BLaER1 (cell line): ENCODE results near the gene RNU6-9.

Experiments
- H3K27ac ChIP-seq: shearing (Covaris generic); formaldehyde crosslinking; 2 replicates; pipeline ENCODE4 v1.8.1; 2022
- H3K27me3 ChIP-seq: shearing (Covaris generic); formaldehyde crosslinking; 2 replicates; pipeline ENCODE4 v1.8.1; 2022
- H3K36me3 ChIP-seq: shearing (Covaris generic); formaldehyde crosslinking; 2 replicates; pipeline ENCODE4 v1.8.1; 2022
- H3K4me1 ChIP-seq: shearing (Covaris generic); formaldehyde crosslinking; 2 replicates; pipeline ENCODE4 v1.8.1; 2022
- H3K4me2 ChIP-seq: shearing (Covaris generic); formaldehyde crosslinking; 2 replicates; pipeline ENCODE4 v1.8.1; 2022
- H3K4me3 ChIP-seq: shearing (Covaris generic); formaldehyde crosslinking; 2 replicates; pipeline ENCODE4 v1.8.1; 2022
- H3K9ac ChIP-seq: shearing (Covaris generic); formaldehyde crosslinking; 2 replicates; pipeline ENCODE4 v1.8.1; 2022
- H3K9me3 ChIP-seq: shearing (Covaris generic); formaldehyde crosslinking; 2 replicates; pipeline ENCODE4 v1.8.1; 2022
- H4K20me1 ChIP-seq: shearing (Covaris generic); formaldehyde crosslinking; 2 replicates; pipeline ENCODE4 v1.8.1; 2022
- Cebpa-rat ChIP-seq: shearing (Covaris generic); IDR thresholded peaks from 2 replicates; pipeline ENCODE4 v1.8.1; 2022

RNU6-9 gene

GRCh38 chr19:932648-933552 lies 39.6 kb downstream of the RNU6-9 start:
- H3K9ac ChIP-seq, result peak overlapping the region; percentile 34; the same call in 1 of the 2 replicates
- H3K4me2 ChIP-seq, result peak overlapping the region; percentile 96
- peak overlapping the region; percentile 48 for H3K4me3 ChIP-seq
- peaks cover 6% of the 10 kb centered on the region; the same call in 1 of the 2 replicates for H3K9me3 ChIP-seq
- no peaks in the 10 kb centered on the region for H3K27me3 ChIP-seq
- TF ChIP-seq Cebpa-rat, result no peak
- H3K27ac ChIP-seq, result peak overlapping the region; percentile 63
- peaks cover 52% of the 10 kb centered on the region for H3K4me1 ChIP-seq
- H3K36me3 ChIP-seq, result peaks cover 68% of the 10 kb centered on the region
- peaks cover 95% of the 10 kb centered on the region for H4K20me1 ChIP-seq

- no peaks in the 10 kb centered on the region for H3K27me3 ChIP-seq
- peaks cover 52% of the 10 kb centered on the region for H3K4me1 ChIP-seq
- peaks cover 95% of the 10 kb centered on the region for H4K20me1 ChIP-seq
- peak overlapping the region; percentile 96 for H3K4me2 ChIP-seq
- H3K9ac ChIP-seq, result 0 out of 2 replicates have a peak overlapping the region, but pooled peaks have one; percentile 34
- H3K36me3 ChIP-seq, result peaks cover 65% of the 10 kb centered on the region
- H3K4me3 ChIP-seq, result peak overlapping the region; percentile 48
- TF ChIP-seq Cebpa-rat, result no peak
- H3K9me3 ChIP-seq, result peaks cover 6% of the 10 kb centered on the region; the same call in 1 of the 2 replicates
- H3K27ac ChIP-seq, result peak overlapping the region; percentile 63
Measured at GRCh38 chr19:933553-933882, 40.2 kb downstream of the RNU6-9 start.

- Histone ChIP-seq H3K36me3 (peaks cover 61% of the 10 kb centered on the region), H3K27ac (0 out of 2 replicates have a peak overlapping the region, but pooled peaks have one; percentile 49), H3K4me2 (peak overlapping the region; percentile 96), H3K9ac (no peak overlapping the region; the same call in 1 of the 2 replicates), H4K20me1 (peaks cover 97% of the 10 kb centered on the region), H3K9me3 (peaks cover 6% of the 10 kb centered on the region; the same call in 1 of the 2 replicates), H3K4me3 (no peak overlapping the region), H3K4me1 (peaks cover 54% of the 10 kb centered on the region), H3K27me3 (no peaks in the 10 kb centered on the region)
- TF ChIP-seq Cebpa-rat, result no peak
Measured at GRCh38 chr19:934197-934840, 41.0 kb downstream of the RNU6-9 start.

DNA sequence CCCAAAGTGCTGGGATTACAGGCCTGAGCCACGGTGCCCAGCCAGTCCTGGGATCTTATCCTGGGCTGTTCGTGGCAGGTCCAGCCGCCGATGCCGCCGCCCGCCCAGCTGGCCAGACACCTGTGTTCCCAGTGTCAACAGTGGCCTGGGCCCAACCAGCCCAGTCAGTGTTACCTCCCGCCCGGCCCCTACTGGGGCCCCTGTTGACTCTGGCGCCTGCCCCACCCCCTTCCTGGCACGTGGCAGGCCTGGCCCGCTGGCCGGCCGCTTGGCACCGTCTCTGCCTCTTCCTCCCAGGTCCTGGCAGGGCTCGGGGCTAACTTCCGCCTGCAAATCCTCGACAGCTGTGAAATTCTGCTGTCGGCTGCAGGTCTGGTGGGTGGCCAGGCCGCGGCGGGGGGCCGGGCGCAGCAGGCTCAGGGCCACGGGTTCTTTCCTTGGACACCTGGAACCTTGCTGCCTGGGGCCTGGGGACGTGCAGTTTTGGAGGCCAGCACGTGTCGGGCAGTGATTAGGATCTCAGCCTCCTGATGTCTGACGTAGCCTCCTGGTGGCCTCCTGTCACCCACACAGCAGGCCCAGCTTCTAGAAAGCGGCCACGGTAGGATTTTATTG lies 41.7 kb downstream of the RNU6-9 start:
- Histone ChIP-seq H3K4me1 (peaks cover 60% of the 10 kb centered on the region), H3K36me3 (peaks cover 61% of the 10 kb centered on the region), H3K27me3 (no peaks in the 10 kb centered on the region), H3K9ac (no peak overlapping the region; the same call in 1 of the 2 replicates), H3K27ac (peak overlapping the region; percentile 49), H3K4me2 (peak overlapping the region; percentile 96), H4K20me1 (peaks cover 98% of the 10 kb centered on the region), H3K4me3 (no peak overlapping the region), H3K9me3 (peaks cover 6% of the 10 kb centered on the region; the same call in 1 of the 2 replicates)
- TF ChIP-seq Cebpa-rat, result no peak

DNA sequence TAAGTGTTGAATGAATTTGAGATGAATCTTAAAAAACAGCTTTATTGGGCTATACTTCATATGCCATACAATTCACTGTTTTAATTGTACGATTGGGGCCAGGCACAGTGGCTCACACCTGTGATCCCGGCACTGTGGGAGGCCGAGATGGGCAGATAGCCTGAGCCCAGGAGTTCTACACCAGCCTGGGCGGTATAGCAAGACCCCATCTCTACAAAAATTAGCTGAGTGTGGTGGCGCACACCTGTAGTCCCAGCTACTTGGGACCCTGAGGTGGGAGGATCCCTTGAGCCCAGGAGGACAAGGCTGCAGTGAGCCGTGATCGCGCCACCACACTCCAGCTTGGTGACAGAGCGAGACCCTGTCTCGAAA lies 42.9 kb downstream of the RNU6-9 start:
- Histone ChIP-seq H3K4me3 (no peak overlapping the region), H4K20me1 (peaks cover 100% of the 10 kb centered on the region), H3K36me3 (peaks cover 51% of the 10 kb centered on the region), H3K27ac (no peak overlapping the region), H3K9ac (no peak overlapping the region), H3K27me3 (no peaks in the 10 kb centered on the region), H3K9me3 (peaks cover 6% of the 10 kb centered on the region; the same call in 1 of the 2 replicates), H3K4me1 (peaks cover 72% of the 10 kb centered on the region), H3K4me2 (no peak overlapping the region)
- no peak for TF ChIP-seq Cebpa-rat

DNA sequence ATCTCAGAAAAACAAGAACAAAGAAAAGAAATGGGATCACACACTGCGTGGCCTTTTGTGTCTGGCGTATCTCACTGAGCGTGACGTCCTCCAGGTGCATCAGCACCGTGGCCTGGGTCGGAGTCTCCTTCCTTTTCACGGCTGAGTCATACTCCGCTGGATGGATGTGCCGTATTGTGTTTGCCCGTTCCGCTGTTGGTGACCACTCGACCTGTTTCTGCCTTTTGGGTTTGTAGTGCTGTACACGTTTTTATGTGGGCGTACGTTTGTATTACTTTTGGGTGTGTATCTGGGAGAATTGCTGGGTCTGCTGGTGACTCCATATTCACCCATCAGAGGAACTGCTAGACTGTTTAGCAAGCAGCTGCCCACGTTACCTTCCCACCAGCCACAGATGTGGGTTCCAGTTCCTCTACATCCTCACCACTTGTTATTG lies 44.0 kb downstream of the RNU6-9 start:
- H3K4me3 ChIP-seq, result no peak overlapping the region
- no peaks in the 10 kb centered on the region for H3K27me3 ChIP-seq
- peaks cover 6% of the 10 kb centered on the region; the same call in 1 of the 2 replicates for H3K9me3 ChIP-seq
- H3K9ac ChIP-seq, result no peak overlapping the region
- H3K36me3 ChIP-seq, result peaks cover 47% of the 10 kb centered on the region
- H3K4me2 ChIP-seq, result no peak overlapping the region
- TF ChIP-seq Cebpa-rat, result no peak
- peaks cover 77% of the 10 kb centered on the region for H3K4me1 ChIP-seq
- peaks cover 100% of the 10 kb centered on the region for H4K20me1 ChIP-seq
- H3K27ac ChIP-seq, result no peak overlapping the region

DNA sequence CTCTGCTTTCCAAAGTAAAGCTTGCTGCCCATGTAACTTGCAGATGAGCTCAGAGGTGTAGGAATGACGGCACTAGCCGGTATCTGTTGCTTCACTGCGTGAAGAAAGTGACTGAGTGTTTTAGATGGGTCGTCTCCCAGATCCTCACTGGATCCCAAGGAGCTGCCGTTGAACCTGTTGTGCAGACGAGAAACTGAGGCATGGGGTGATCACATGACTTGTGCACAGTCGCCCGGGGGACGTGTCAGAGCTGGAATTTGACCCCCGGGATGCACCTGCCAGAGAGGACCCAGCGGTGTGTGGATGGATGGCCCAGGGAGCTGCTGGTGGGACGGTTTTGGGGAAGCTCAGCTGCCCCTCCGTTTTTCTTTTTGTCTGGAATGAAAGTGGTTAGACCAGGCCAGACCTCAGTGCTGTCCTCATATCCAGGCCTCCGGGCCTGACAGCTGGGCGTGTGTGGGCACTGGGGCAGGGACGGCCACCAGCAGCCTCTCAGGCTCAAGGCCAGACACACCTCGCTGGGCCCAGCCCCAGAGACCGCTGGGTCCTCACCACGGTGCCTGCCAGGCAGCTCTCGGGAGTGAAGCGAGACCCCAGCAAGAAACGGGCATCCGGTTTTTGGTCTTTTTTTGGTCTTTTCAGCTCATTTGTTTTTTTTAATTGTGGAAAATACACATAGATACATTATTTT lies 45.1 kb downstream of the RNU6-9 start:
- Histone ChIP-seq H3K4me3 (no peak overlapping the region), H3K27me3 (no peaks in the 10 kb centered on the region), H3K9ac (no peak overlapping the region), H4K20me1 (peaks cover 100% of the 10 kb centered on the region), H3K4me2 (peak overlapping the region; percentile 97), H3K27ac (no peak overlapping the region), H3K4me1 (peaks cover 72% of the 10 kb centered on the region), H3K36me3 (peaks cover 56% of the 10 kb centered on the region), H3K9me3 (peaks cover 6% of the 10 kb centered on the region)
- TF ChIP-seq Cebpa-rat, result no peak

- H3K4me2 ChIP-seq, result peak overlapping the region; percentile 97
- H3K4me1 ChIP-seq, result peaks cover 62% of the 10 kb centered on the region
- no peak overlapping the region for H3K4me3 ChIP-seq
- H3K27ac ChIP-seq, result no peak overlapping the region
- no peak overlapping the region for H3K9ac ChIP-seq
- H3K9me3 ChIP-seq, result peaks cover 9% of the 10 kb centered on the region
- peaks cover 100% of the 10 kb centered on the region for H4K20me1 ChIP-seq
- H3K27me3 ChIP-seq, result no peaks in the 10 kb centered on the region
- TF ChIP-seq Cebpa-rat, result no peak
- peaks cover 65% of the 10 kb centered on the region for H3K36me3 ChIP-seq
Measured at GRCh38 chr19:939439-939838, 46.2 kb downstream of the RNU6-9 start.

DNA sequence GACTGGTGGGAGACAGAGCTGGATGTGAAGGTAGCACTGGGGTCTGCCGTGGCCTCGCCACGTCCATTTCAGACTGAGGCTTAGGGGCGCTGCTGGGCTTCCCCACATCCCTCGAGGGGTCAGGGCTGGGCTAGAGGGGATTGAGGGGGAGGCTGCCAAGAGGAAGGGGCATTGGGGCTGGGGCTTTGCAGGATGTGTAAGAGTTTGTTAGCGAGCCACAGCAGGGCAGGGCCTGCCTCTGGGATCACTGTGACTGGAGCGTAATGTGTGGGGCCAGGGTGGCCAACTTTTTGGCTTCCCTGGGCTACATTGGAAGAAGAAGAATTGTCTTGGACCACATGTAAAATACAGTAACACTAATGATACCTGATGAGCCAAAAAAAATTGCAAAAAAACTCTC lies 46.6 kb downstream of the RNU6-9 start:
- Histone ChIP-seq H3K4me3 (0 out of 2 replicates have a peak overlapping the region, but pooled peaks have one; percentile 58), H3K9ac (0 out of 2 replicates have a peak overlapping the region, but pooled peaks have one; percentile 49), H3K27me3 (no peaks in the 10 kb centered on the region), H3K9me3 (peaks cover 9% of the 10 kb centered on the region), H3K4me1 (peaks cover 60% of the 10 kb centered on the region), H4K20me1 (peaks cover 100% of the 10 kb centered on the region), H3K36me3 (peaks cover 64% of the 10 kb centered on the region), H3K27ac (peak overlapping the region; percentile 64), H3K4me2 (peak overlapping the region; percentile 97)
- TF ChIP-seq Cebpa-rat, result no peak
